ENCODE data around the gene TMEM184C.

The TMEM184C gene

DNA sequence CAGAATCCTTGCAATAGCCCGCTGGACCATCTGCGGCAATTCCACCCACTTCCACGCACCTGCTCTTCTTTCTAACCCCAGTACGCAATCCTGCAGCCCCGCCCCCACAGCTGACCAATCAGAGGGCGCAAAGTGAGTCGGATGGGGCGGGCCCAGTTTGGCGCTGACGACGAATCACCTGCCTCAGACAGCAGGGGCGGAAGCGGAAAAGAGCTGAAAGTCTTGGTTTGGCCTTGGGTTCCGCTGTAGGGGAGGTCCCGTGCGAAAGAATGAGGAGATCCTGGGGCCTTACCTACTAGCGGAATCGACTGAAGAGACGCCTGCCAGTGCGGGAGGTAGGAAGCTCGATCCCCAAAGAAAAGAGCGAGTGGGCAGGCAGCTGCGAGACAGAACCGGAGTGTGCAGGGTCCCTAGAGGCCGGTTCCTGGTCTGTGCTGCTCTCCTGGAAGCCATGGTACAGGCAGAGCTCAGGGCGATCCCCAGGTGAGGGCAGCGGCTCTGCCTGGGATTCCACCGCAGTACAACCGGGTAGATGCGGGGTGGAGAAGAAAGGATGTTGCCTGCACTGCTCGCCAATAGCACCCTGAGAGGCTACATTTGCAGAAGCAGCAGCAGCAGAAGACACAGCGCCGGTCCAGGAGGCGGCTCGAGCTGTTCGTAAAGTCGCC lies at the start of gene TMEM184C:
TMEM184C (plus strand) TSS at position 225 of the 668 bp plus-strand sequence. CDS start 560 bp downstream, outside the sequence.
- TF ChIP-seq CTCF (IDR thresholded peaks at IDR 0.05; ENCODE audit: low read length, missing control alignments): no peak
- peak; percentile 95 for DNase-seq (ENCODE audit: low read depth)
- H3K4me3 ChIP-seq (replicated peaks; ENCODE audit: low read depth, low read length): peak within 1 kb of the TSS; percentile 86

GRCh38 chr4:147570616-147571015 lies 46.6 kb upstream of the TMEM184C start:
- peak; percentile 54 for DNase-seq (ENCODE audit: low read depth)
- peak; percentile 28 for TF ChIP-seq CTCF (IDR thresholded peaks at IDR 0.05; ENCODE audit: low read length, missing control alignments)
- H3K4me3 ChIP-seq (replicated peaks; ENCODE audit: low read depth, low read length): no peak overlapping the region

DNA sequence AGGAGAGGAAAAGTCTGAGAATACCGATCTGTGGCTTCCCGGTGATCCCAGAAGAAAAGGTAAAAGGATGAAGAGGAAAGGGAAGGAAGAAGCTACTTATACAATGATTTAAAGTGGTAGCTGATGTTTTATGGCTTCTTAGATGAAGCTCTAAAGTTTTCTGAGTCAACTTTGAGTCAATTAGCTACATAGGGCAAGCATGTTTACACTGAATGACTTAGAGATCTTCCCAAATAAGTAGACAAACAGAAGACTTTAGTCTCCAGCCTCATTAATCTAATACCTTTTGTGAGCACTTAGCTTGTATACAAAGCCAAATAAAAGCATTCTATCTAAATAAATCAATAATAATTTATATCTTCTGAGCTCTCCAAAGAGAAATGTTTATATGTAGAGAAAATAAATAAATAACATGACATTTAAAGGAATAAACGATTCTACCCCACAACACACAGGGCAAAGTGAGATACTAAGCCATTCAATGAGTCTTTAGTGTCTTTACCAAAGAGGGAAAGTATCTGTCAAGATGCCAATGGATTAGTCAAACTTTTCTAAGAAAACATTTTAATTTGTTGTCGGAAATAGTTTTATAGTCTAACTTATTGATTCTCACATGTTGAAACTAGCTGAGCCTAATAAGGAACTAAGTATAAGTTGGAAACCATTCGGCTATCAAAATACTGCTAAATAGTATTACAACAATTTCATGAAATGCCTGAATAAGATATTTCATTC lies 46.0 kb upstream of the TMEM184C start:
- TF ChIP-seq CTCF (IDR thresholded peaks at IDR 0.05; ENCODE audit: low read length, missing control alignments): no peak
- no peak for DNase-seq (ENCODE audit: low read depth)
- no peak overlapping the region for H3K4me3 ChIP-seq (replicated peaks; ENCODE audit: low read depth, low read length)

- TF ChIP-seq CTCF (IDR thresholded peaks at IDR 0.05; ENCODE audit: low read length, missing control alignments): no peak
- no peak for DNase-seq (ENCODE audit: low read depth)
- H3K4me3 ChIP-seq (replicated peaks; ENCODE audit: low read depth, low read length): no peak overlapping the region
These were observed 41.1 kb upstream of the TMEM184C start for GRCh38 chr4:147576084-147576483.

DNA sequence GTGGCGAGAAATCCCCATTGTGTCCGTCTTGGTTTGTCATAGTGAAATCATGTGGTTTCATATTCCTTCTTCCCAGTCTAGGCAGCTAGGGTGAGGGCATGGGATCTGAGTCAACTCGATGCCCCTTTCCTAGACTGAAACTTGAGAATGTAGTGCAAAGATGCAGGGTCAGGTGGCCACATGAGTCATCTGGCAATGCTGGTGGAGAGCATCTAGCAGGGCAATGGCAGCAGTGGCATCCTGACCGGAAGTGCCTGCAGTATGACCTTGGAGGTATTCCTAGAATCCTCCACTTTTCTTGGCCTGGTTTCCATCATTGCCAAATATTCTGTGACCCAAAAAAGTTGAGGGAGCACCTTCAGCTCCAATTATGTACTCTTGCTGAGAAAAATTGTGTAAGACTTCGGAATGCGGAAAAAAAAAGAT lies 39.1 kb upstream of the TMEM184C start:
- DNase-seq (ENCODE audit: low read depth): peak; percentile 91
- no peak for TF ChIP-seq CTCF (IDR thresholded peaks at IDR 0.05; ENCODE audit: low read length, missing control alignments)
- no peak overlapping the region for H3K4me3 ChIP-seq (replicated peaks; ENCODE audit: low read depth, low read length)

GRCh38 chr4:147578593-147578992 lies 38.6 kb upstream of the TMEM184C start:
- no peak overlapping the region for H3K4me3 ChIP-seq (replicated peaks; ENCODE audit: low read depth, low read length)
- no peak for DNase-seq (ENCODE audit: low read depth)
- no peak for TF ChIP-seq CTCF (IDR thresholded peaks at IDR 0.05; ENCODE audit: low read length, missing control alignments)
